Spleen (tissue), 7 donors: ENCODE measurements around the gene PKHD1.

Experiments
- POLR2A ChIP-seq, 3 donors: fragments of 450-650 bp; IDR thresholded peaks; one replicate each; pipeline ENCODE4 v1.5.1; 2017; ENCODE audit warnings: antibody characterized with exemption in 3 of 3, mild to moderate bottlenecking in 1 of 3
- POLR2AphosphoS5 ChIP-seq, 3 donors: sonication (generic); formaldehyde crosslinking; IDR thresholded peaks; one replicate each; pipeline ENCODE4 v1.5.1; 2017; ENCODE audit warnings: antibody characterized with exemption in 3 of 3
- TF ChIP-seq, protein P1 (sequence below), 11 experiments: fragments of 200-600 bp in 7 of 11; fragments of 450-650 bp in 4 of 11; sonication (generic) in 4 of 11; IDR thresholded peaks in 8 of 11; conservative IDR thresholded peaks in 3 of 11; 1 replicate in 7 of 11; 2 replicates in 4 of 11; pipeline versions ENCODE4 v1.4.0 to v1.8.0; 2016 to 2021; ENCODE audit warnings: antibody characterized with exemption in 11 of 11, inconsistent platforms in 4 of 11, mild to moderate bottlenecking in 1 of 11
- donor health status: DM: no; HTN: no; CAD: no; lungs with moderate emphysema.
- donor health status: DM: no; HTN: no; CAD: no.
- donor health status: DM: no; HTN: no; CAD: no.

GRCh38 chr6:52077961-52078625 lies 9.3 kb downstream of the PKHD1 start:
- TF ChIP-seq, protein P1, sequence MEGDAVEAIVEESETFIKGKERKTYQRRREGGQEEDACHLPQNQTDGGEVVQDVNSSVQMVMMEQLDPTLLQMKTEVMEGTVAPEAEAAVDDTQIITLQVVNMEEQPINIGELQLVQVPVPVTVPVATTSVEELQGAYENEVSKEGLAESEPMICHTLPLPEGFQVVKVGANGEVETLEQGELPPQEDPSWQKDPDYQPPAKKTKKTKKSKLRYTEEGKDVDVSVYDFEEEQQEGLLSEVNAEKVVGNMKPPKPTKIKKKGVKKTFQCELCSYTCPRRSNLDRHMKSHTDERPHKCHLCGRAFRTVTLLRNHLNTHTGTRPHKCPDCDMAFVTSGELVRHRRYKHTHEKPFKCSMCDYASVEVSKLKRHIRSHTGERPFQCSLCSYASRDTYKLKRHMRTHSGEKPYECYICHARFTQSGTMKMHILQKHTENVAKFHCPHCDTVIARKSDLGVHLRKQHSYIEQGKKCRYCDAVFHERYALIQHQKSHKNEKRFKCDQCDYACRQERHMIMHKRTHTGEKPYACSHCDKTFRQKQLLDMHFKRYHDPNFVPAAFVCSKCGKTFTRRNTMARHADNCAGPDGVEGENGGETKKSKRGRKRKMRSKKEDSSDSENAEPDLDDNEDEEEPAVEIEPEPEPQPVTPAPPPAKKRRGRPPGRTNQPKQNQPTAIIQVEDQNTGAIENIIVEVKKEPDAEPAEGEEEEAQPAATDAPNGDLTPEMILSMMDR (IDR thresholded peaks at IDR 0.05 in 8 of 11, conservative IDR thresholded peaks at IDR 0.05 in 3 of 11): no peak
- TF ChIP-seq POLR2AphosphoS5 (IDR thresholded peaks at IDR 0.05): no peak
- no peak for TF ChIP-seq POLR2A (IDR thresholded peaks at IDR 0.05)
